ENCODE measurements around the gene CTNNA2.

CTNNA2 gene

DNA sequence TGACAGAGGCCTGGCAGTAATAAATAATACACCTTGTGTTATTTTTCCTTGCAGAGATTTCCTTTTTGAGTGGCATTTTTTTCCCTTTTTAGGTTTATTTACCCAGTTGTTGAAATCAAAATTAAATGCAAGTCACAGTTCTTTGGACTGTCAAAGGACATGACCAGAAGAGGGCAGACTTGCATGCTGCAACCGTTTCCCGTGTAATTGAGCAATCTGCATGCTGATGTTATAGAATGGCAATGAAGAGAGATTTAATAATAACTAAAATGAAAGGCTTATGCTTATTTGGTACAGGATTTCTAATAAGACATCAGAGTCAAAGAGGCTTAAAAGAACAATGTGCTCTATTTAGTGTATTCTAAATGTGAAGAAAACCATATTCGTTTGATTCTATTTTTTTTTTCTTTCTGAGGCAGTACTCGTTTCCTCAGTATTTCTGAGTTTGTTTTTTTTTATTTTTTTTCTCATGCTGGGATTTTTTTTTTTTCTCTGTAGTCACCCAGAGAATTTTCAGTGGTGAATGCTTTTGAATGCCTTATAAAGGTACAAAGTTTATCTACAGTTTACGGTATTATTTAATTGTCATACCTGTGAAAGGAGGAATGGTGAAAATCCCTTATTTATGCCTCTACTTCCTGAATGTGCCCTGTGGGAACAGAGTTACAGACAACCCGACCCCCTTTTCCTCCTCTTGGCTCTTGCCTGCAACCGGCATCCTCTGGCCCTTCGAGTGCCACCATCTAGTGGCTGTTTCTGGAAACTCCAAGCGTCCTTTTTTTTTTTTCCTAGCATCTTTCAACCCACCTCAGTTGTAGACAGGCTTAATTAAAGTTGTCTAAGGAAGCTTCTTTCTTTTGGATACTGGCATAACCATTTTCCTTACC lies 423.2 kb downstream of the CTNNA2 start:
- no peak for DNase-seq (ENCODE audit: low read depth)

- no peak for DNase-seq (ENCODE audit: low read depth)
Measured at GRCh38 chr2:79936715-79937114, 423.9 kb downstream of the CTNNA2 start.

DNA sequence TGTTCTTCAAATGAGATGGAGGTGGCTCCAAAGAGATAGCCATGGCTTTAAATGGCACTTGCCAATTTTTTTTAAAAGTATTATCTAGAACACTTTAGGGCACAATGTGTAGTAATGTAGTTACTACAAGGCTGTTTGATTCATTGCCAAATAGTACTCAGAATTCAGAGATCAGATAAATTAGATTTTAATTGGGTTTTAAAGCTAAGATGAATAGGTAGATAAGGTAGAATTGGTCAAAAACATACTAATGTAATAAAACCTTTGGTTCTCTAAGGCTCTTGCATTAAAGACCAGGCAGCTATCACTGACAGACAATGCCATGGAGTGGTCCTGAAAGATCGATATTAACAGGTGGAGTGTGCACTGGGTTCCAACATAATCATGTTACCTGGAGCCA lies 425.8 kb downstream of the CTNNA2 start:
- no peak for DNase-seq (ENCODE audit: low read depth)

- DNase-seq (ENCODE audit: low read depth), result no peak
Measured at GRCh38 chr2:79940364-79940763, 427.5 kb downstream of the CTNNA2 start.

GRCh38 chr2:79941179-79941578 lies 428.3 kb downstream of the CTNNA2 start:
- DNase-seq (ENCODE audit: low read depth), result no peak

- DNase-seq (ENCODE audit: low read depth), result no peak
Measured at GRCh38 chr2:79944205-79944604, 431.4 kb downstream of the CTNNA2 start.

DNA sequence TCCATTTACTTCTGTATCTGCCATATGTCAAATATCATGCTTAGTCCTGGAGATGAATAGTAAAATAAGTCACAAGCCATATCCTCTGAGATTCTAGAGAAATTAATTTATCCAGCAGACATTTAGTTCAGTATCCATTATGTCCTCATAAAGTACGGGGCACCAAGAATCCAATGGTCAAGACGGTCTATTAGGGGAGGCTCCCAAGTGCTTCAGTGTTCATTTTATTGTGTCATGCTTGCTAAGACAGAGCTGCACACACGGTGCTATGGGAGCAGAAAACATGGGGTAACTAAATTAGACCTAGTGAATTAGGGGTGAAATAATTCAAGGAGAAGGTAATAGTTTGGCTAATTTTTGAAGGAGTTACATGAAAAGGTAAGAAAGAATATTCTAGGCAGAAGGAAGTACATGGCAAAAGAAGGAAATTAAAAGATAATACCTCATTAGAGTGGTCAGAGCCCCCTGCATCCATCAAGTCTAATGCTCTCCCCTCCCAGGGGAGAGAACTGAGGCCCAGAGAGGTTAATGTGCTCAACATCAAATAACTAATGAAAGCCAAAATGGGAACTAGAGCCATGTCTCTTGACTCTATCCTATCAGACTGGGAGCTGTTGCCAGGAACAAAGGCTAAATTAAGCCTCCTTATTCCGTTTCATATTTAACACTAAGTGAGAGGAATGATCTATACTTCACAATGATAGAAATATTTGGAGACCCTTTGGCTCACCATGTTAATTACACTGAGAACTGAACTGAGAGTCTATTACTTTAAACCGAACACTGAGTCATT lies 433.0 kb downstream of the CTNNA2 start:
- no peak for DNase-seq (ENCODE audit: low read depth)

DNA sequence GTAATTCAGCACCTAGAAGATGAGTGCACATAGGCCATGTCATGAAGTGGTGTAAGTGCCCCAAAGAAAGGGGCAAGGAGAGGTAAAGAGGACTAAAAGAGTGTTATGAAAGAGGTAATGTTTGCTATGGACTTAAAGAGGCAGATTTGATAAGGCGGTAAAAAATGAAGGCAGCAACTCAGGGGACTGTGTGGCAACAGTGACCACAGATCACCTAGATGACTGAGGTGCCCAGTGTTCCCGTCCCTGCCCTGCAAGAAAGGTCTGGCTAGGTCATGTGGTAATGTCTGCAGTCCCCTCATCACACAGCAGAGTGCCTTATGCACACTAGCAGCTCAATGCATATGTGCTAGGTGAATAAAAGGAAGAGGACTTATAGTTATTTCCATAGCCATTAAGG lies 434.9 kb downstream of the CTNNA2 start:
- DNase-seq (ENCODE audit: low read depth), result no peak

- no peak for DNase-seq (ENCODE audit: low read depth)
Measured at GRCh38 chr2:79950526-79950925, 437.7 kb downstream of the CTNNA2 start.

- DNase-seq (ENCODE audit: low read depth), result no peak
Measured at GRCh38 chr2:79952616-79953015, 439.8 kb downstream of the CTNNA2 start.

- no peak for DNase-seq (ENCODE audit: low read depth)
Measured at GRCh38 chr2:79960035-79960434, 447.2 kb downstream of the CTNNA2 start.

DNA sequence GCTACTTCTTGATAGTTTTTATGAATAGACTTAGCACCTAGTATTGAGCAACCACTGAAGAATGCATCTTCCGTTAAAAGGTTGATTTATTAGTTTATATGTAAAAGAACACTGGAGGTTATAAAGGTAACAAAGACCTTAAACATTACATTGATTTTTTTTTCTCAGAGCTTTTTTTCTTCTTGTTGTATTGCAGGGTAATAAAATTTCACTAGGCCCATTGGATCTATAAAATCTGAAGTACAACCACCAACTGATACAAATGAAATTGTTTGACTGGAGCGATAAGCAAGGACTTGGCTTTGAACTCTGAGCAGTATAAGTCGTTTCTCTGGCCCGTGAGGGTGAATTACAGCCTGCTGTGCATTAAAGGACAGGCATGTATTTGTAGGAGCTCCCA lies 447.7 kb downstream of the CTNNA2 start:
- DNase-seq (ENCODE audit: low read depth), result no peak

- DNase-seq (ENCODE audit: low read depth), result no peak
Measured at GRCh38 chr2:79964966-79965365, 452.1 kb downstream of the CTNNA2 start.

DNA sequence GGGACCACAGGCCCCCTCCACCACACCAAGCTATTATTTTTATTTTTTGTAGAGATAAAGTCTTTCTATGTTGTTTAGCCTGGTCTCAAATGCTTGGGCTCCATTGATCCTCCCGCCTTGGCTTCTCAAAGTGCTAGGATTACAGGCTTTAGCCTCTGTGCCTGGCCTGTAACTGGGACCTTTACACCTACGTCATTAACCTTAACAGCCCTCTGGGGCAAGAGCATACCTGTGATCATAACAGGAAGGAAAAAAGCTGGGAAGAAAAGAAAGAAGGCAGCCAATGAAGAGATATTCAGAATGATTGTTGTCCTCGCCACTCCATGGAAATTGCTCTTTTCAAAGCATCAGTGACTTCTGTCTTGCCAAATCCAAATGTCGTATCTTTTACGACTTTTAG lies 453.5 kb downstream of the CTNNA2 start:
- no peak for DNase-seq (ENCODE audit: low read depth)

GRCh38 chr2:79966882-79967281 lies 454.0 kb downstream of the CTNNA2 start:
- DNase-seq (ENCODE audit: low read depth), result no peak

DNA sequence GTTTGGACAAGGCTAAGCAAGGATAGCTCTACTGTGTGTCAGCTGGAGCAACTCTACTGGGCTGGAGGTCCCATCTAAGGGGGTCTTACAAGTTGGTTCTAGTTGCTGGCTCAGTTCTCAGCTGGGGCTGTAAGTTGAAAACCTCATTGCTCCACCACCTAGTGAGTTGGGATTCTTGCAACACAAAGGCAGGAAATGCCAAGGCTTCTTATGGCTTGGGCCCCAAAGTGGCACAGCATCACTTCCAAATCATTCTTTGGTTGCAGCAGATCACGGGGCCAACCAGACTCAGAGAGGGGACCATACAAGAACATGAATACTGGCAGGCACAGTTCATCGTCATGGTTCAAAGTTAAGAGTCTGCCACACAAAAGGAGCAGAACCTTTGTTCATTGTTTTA lies 459.0 kb downstream of the CTNNA2 start:
- no peak for DNase-seq (ENCODE audit: low read depth)

DNA sequence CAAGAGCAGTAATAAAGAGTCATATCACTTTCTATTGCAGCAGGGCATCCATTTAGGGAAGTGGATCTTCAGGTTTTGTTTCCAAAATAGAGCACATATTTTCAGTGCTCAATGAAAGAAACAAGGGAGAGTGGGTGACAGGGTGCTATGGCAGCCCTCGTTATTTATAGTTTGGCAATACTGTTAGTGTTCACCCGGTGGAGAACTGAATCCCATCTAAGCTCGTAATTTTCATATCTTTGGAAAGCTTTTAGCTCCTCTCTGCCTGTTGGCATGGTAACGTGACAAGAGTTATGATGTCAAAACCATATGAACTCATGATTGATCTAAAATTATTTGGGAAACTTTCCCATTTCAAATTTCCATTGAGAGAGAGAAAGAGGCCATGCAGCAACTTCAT lies 459.8 kb downstream of the CTNNA2 start:
- DNase-seq (ENCODE audit: low read depth), result no peak

- no peak for DNase-seq (ENCODE audit: low read depth)
Measured at GRCh38 chr2:79975791-79976565, 463.1 kb downstream of the CTNNA2 start.

- no peak for DNase-seq (ENCODE audit: low read depth)
Measured at GRCh38 chr2:79977792-79978191, 464.9 kb downstream of the CTNNA2 start.

DNA sequence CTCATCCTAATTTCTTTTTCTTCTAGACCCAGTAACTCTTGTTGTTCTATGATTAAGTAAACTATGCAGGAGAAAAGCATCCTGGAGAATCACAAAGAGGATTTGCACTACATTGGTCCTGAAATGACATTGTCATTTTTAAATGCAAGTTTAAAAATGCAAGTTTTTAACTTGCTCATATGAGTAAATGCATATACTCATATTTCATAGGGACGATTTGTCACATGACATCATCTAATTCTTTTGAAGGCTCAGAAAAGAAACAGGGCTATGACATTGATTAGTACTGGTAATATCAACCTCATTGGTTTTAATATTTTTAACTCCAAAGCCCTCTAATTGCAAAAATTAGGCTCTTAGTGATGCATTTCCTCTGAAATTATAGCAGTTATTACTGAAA lies 467.3 kb downstream of the CTNNA2 start:
- no peak for DNase-seq (ENCODE audit: low read depth)

DNA sequence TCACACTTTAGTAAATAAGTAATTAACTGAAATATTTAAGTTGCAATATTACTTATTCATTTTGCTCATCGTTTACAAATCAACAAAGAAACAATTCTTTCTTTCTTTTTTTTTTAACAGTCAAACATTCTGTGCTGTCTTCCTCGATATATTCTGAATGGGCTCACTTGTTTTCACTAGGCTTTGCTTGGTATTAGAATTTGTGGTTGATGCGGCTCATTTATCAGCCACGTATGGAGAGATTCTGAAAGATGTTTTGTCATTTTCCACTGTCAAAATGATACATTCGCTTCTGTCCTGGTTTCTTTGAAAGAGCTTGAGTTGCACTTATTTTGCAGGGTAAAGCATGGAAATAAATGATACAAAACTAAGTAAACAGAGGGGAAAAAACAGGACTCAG lies 468.0 kb downstream of the CTNNA2 start:
- no peak for DNase-seq (ENCODE audit: low read depth)

DNA sequence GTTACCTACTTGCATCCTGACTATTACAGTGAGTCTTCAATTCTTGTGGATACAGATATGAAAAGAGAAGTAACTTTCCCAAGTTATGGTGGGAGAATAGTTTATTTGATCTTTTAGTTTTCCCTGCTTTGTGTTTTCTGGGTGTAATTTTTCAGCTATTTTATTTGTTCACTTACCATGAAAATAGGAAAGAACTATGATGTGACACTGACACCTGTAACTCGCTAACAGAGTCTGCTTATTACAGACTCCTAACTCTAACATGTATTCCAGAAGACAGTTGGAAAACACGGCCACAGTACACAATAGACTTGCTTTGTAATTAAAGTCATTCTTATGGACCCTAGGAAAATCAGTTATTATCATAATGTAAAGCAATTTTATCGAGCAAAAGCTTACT lies 468.5 kb downstream of the CTNNA2 start:
- DNase-seq (ENCODE audit: low read depth), result no peak

DNA sequence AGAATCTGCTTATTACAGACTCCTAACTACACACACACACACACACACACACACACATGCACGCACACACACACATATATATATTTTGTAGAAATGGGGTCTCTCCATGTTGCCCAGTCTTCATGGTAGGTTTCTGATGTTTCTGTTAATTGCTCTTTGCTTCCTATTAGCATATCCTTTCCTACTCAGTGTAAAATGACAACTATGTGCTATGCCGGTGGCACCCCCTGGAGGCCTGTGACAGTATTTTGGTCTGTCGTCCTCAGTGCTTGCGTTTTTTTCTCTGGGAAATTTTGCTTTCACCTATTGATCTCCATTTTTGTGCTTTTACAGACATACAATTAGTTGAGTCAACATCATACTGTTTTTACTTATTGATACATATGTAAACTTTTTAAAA lies 469.6 kb downstream of the CTNNA2 start:
- DNase-seq (ENCODE audit: low read depth), result no peak

Measured in T-helper 22 cell (primary cell).